Measurements from ENCODE around the gene COMMD7.
"Not testable (repeated sequence)": the region's sequence is repeated elsewhere in the genome, so short reads cannot be mapped to it uniquely, and the experiment has no call there.

Gene COMMD7

DNA sequence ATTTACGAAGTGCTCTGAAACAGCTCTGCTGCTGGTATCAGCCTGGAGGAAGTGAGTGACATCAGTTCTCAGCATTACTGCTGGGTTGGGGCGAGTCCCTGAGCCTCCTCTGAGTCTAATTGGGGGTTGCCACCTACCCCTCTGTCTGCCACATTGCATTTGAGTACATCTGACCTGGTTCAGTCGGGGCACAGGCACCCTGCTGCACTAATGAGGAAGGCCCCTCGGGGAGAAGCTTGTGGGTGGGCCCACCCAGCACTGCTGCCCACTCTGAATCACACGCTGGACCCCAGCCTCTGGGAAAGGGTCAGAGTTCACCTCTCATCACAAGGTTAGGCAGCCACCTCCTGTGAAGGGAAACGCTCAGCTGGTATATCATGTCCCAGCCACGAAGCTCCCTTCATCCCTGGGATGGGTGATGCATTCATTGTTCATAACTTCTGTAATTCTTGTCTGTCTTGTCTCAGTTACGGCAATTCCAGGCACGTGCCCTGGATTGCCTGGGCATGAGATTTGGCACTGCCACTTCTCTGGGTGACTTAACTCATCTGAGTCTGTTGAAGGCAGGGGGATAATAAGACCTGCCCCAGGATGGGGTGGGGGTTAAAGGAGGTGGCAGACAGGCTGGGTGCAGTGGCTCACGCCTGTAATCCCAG lies 32.2 kb upstream of the COMMD7 start:
- TF ChIP-seq, protein P1, sequence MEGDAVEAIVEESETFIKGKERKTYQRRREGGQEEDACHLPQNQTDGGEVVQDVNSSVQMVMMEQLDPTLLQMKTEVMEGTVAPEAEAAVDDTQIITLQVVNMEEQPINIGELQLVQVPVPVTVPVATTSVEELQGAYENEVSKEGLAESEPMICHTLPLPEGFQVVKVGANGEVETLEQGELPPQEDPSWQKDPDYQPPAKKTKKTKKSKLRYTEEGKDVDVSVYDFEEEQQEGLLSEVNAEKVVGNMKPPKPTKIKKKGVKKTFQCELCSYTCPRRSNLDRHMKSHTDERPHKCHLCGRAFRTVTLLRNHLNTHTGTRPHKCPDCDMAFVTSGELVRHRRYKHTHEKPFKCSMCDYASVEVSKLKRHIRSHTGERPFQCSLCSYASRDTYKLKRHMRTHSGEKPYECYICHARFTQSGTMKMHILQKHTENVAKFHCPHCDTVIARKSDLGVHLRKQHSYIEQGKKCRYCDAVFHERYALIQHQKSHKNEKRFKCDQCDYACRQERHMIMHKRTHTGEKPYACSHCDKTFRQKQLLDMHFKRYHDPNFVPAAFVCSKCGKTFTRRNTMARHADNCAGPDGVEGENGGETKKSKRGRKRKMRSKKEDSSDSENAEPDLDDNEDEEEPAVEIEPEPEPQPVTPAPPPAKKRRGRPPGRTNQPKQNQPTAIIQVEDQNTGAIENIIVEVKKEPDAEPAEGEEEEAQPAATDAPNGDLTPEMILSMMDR (conservative IDR thresholded peaks at IDR 0.05; ENCODE audit: low read length): no peak
- DNase-seq (ENCODE audit: low read depth): no peak

DNA sequence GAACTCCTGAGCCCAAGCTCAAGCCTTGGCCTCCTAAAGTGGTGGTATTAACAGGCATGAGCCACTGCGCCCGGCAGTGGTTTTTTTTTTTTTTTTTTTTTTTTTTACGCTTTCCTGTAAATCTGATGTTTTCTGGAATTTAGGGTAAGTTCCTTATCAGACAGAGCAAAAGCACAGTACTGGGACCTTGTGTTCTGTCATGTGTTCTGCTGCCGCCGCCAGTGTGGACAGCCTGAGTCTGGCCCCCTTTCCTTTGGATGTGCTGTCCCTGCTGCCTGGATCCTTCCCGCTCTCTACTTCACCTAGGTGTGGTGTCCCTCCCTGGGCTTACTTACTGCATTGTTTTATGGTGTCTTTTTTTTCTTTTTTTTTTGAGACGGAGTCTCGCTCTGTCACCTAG lies 30.6 kb upstream of the COMMD7 start:
- DNase-seq (ENCODE audit: low read depth): no peak
- TF ChIP-seq, protein P1 (conservative IDR thresholded peaks at IDR 0.05; ENCODE audit: low read length): no peak
- no peak overlapping the region for H3K4me3 ChIP-seq (ENCODE audit: low read length)

More for the DNA sequence above, 32.2 kb upstream of the COMMD7 start:
- H3K4me3 ChIP-seq (ENCODE audit: low read length): no peak overlapping the region

DNA sequence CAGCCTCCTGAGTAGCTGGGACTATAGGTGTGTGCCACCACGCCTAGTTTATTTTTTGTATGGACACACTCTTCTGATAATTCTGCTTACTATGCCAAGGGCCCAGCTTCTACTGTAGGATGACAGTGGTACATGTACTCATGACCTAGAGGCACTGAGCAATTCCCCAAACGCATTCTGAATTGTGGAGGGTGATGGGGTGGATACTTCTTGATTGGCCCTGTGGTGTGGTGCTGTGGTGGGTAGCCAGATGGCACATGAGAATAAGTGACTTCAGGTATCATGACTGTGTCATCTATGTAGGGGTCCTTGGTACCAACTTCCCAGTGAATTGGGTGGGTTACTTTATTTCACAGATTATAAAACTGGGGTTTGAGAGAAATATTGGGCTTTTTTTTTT lies 30.0 kb upstream of the COMMD7 start:
- DNase-seq (ENCODE audit: low read depth): no peak
- no peak overlapping the region for H3K4me3 ChIP-seq (ENCODE audit: low read length)
- TF ChIP-seq, protein P1 (conservative IDR thresholded peaks at IDR 0.05; ENCODE audit: low read length): no peak

DNA sequence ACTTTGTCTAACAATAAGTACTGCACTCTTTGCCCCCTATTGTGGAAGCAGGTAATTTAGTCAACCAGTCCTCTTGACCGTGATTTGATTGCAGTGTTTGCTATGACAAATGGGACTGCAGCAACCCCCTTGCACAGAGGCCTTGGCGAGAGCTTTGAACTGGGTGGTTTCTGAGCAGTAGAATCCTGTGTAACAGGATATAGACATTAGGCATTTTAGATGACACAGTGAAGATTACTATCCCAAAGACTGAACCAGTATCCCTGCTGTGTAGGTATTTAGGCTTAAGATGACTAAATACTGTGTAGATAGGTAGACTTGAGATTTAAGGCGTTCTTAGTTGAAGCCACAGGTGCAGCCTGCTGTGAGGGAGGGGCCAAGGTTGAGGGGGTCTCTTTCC lies 28.8 kb upstream of the COMMD7 start:
- no peak overlapping the region for H3K4me3 ChIP-seq (ENCODE audit: low read length)

DNA sequence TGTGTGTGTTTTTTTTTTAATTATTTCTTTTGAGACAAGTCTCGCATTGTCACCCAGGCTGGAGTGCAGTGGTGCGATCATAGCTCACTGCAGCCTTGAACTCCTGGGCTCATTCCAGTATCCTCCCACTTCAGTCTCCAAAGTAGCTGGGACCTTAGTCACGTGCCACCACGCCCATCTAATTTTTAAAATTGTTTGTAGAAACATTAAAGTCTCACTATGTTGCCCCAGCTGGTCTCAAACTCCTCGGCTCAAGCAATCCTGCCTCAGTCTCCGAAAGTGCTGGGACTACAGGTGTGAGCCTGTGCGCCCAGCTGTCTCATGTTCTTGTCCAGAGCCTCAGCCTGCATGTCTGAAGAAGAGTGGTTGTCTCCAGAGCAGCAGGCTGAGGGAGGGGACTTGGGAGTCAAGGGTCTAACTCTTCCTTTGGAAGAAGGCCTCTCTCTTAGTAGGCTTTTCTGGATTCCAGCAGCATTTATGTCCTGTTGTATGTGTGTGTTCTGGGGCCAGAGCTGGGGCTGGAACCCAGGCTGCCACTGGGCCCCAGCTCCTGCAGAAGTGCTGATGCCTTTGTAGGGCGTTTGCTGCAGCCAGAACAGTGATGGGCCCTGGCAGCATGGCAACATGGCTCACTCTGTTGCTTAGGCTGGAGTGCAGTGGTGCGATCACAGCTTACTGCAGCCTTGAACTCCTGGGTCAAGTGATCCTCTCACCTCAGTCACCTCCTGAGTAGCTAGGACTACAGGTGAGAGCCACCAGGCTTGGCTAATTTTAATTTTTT lies 24.3 kb upstream of the COMMD7 start:
- no peak overlapping the region for H3K4me3 ChIP-seq (ENCODE audit: low read length)
- DNase-seq (ENCODE audit: low read depth): no peak
- TF ChIP-seq, protein P1 (conservative IDR thresholded peaks at IDR 0.05; ENCODE audit: low read length): no peak

More for the DNA sequence above, 28.8 kb upstream of the COMMD7 start:
- no peak for DNase-seq (ENCODE audit: low read depth)
- TF ChIP-seq, protein P1 (conservative IDR thresholded peaks at IDR 0.05; ENCODE audit: low read length): no peak

DNA sequence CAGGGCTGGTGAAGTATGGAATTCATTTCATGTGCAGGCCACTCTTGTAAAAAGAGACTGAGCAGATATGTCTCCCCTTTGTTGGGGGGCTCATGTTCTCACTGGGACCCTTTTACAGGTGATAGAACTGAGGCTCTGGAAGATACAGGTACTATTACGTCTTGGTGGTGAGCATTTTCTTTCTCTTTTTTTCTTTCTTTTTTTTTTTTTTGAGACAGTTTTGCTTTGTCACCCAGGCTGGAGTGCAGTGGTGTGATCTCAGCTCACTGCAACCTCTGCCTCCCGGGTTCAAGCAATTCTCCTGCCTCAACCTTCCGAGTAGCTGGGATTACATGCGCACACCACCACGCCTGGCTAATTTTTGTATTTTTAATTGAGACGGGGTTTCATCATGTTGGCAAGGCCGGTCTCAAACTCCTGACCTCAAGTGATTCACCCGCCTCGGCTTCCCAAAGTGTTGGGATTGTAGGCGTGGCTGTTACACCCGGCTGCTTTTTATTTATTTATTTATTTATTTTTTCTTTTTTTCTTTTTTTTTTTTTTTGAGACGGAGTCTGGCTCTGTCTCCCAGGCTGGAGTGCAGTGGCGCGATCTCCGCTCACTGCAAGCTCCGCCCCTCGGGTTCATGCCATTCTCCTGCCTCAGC lies 22.1 kb upstream of the COMMD7 start:
- DNase-seq (ENCODE audit: low read depth); H3K4me3 ChIP-seq (ENCODE audit: low read length): not testable (repeated sequence)

DNA sequence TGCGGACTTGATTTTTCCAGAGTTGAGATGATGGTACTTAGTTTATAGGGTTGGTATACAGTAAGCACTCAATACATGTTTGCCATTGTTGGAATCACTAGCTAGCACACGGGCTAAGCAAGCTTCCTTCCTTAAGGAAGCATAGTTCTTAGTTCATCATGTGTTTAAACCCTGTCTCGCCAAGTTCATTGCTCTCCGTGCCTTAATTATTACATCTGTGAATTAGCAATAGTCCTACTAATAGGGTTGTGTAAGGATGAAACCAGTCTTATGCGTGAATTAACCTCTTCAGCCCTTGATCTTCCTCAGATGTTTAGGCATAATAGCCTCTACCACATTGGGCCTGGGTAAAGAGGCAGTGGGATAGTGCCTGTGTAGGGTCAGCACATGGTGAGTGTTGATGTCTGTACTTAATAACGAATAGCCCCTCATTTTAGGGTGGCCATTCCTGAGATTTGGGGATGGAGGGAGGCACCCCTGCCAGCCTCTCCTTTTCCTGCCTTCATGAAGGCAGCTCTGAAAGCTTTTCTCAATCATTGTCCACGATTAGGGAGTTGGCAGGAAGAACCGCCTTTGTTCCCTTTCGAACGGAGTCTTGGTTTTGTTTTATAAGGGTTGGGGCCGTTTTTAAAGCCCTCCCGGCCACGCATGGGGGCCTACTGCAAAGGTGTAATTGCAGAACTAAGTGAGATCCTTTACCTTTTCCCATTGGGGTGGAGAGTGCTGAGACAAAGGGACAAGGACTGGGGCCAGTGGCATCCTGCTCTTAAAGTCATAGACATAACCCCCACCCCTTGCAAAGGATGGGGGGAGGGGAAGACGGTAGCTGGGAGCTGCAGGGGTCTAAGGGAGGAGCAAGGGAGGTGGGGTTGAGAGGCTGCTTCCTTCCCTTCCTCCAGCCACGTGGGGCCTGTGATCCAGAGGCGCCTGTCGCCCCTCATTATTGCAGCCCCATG lies 21.0 kb upstream of the COMMD7 start:
- TF ChIP-seq, protein P1 (conservative IDR thresholded peaks at IDR 0.05; ENCODE audit: low read length): no peak
- no peak for DNase-seq (ENCODE audit: low read depth)
- no peak overlapping the region; the same call in 1 of the 2 replicates for H3K4me3 ChIP-seq (ENCODE audit: low read length)

Measured in AG10803 (cell line).